Measurements from ENCODE around the gene MCM10. TPM values are rescaled to one million over a fixed set of nuclear protein-coding genes. Genes with fewer than 3 reads are reported as not detected.

MCM10 gene
- total and polyA plus RNA-seq, 9 of the 15 experiments (the other 6 are each of a cell fraction or from before 2014, with no cell fraction given): 10.4 to 68.1 (median 48.0) TPM

DNA sequence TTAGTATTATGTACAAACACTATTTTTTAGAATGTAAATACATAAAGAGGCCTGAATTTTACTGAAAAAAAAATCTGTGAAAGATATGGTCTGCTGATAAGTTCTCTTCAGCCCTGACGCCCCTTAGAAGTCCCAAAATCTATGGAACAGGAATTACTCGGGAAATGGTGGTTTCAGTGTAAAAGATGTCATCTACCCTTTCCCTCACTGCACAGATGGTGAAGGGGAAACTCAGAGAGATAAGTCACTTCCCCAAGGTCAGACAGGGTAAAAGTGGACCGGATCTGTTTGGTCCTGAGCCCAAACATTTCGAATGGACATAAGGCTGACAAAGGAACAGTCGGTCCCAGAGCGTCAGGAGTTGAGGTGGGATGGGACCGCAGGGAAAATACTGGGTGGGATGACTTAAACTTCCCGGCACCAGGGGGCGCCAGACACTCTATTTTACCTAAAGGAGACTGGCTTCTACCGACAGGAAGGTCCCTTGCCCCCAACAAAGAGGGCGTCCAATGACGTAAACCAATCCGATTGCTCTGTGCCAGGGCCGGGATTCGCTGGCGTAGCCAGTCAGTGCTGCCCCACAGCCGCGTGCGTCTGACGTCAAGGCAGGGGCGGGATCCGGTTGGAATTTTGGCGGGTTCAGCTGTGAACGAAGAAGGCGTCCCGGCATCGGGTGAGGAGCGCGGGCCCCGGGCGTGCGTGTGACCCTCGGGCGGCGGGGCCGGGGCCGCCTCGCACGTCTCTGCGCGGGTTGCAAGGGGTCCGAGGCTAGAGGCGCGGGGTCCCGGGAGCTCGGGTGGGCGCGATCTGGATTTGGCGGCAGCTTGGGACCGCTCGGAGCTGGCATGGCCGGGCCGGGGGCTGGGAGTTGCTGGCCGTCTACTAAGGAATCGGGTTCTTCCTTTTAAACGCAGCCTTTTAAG is at the start of gene MCM10 (continued):
- TF ChIP-seq MXD1 (CRISPR knock-in tag; IDR thresholded peaks at IDR 0.05; ENCODE audit: borderline replicate concordance, poor library complexity, severe bottlenecking) (peak; percentile 30), L3MBTL2 (IDR thresholded peaks at IDR 0.05) (peak; percentile 90), SUPT5H (IDR thresholded peaks at IDR 0.05) (peak; percentile 66), TAF1 (IDR thresholded peaks at IDR 0.05; ENCODE audit: control insufficient read depth, extremely low read depth, insufficient read depth, low read length, severe bottlenecking) (peak; percentile 70), RB1 (IDR thresholded peaks at IDR 0.05; ENCODE audit: low read depth) (peak; percentile 96), RBBP5 (IDR thresholded peaks at IDR 0.05; ENCODE audit: borderline replicate concordance, insufficient read depth, low read length, poor library complexity, severe bottlenecking) (peak; percentile 45), TEAD2 (tag; IDR thresholded peaks at IDR 0.05) (no peak), ZNF408 (CRISPR knock-in tag; IDR thresholded peaks at IDR 0.05; ENCODE audit: low read depth) (no peak), MCM5 (IDR thresholded peaks at IDR 0.05; ENCODE audit: low read depth) (no peak), ZNF121 (CRISPR knock-in tag; conservative IDR thresholded peaks at IDR 0.05) (no peak), FOS (IDR thresholded peaks at IDR 0.05; ENCODE audit: extremely low read depth, insufficient read length) (peak; percentile 74), HDAC2 (IDR thresholded peaks at IDR 0.05) (peak; percentile 14; the same call in 1 of the 2 replicates), POLR2A (conservative IDR thresholded peaks at IDR 0.05) (peak; percentile 79), ARNT (IDR thresholded peaks at IDR 0.05) (peak in 1 of 2 experiments; percentile 28; a peak in 1 of 4 replicates), TBL1XR1 (IDR thresholded peaks at IDR 0.05; ENCODE audit: low read length in 2 of 2) (peak in 1 of 2 experiments; percentile 76; a peak in 1 of 4 replicates), XRCC5 (IDR thresholded peaks at IDR 0.05; ENCODE audit: low read depth, low read length) (0 out of 2 replicates have a peak, but pooled peaks have one; percentile 52), ESRRB (CRISPR knock-in tag; IDR thresholded peaks at IDR 0.05; ENCODE audit: borderline replicate concordance) (no peak), FOSL1 (tag; conservative IDR thresholded peaks at IDR 0.05) (no peak), LCOR (CRISPR knock-in tag; IDR thresholded peaks at IDR 0.05) (peak; percentile 63; the same call in 1 of the 2 replicates)
- TF ChIP-seq, protein P1, sequence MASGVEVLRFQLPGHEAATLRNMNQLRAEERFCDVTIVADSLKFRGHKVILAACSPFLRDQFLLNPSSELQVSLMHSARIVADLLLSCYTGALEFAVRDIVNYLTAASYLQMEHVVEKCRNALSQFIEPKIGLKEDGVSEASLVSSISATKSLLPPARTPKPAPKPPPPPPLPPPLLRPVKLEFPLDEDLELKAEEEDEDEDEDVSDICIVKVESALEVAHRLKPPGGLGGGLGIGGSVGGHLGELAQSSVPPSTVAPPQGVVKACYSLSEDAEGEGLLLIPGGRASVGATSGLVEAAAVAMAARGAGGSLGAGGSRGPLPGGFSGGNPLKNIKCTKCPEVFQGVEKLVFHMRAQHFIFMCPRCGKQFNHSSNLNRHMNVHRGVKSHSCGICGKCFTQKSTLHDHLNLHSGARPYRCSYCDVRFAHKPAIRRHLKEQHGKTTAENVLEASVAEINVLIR (CRISPR knock-in tag; IDR thresholded peaks at IDR 0.05): peak; percentile 90
- TF ChIP-seq, protein P2, sequence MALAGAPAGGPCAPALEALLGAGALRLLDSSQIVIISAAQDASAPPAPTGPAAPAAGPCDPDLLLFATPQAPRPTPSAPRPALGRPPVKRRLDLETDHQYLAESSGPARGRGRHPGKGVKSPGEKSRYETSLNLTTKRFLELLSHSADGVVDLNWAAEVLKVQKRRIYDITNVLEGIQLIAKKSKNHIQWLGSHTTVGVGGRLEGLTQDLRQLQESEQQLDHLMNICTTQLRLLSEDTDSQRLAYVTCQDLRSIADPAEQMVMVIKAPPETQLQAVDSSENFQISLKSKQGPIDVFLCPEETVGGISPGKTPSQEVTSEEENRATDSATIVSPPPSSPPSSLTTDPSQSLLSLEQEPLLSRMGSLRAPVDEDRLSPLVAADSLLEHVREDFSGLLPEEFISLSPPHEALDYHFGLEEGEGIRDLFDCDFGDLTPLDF (CRISPR knock-in tag; IDR thresholded peaks at IDR 0.05): peak; percentile 84; the same call in 1 of the 2 replicates

All from K562 (cell line).